BJ (cell line): ENCODE results near the gene PHRF1. TPM values are rescaled to one million over a fixed set of nuclear protein-coding genes. Genes with fewer than 3 reads are reported as not detected.

Source experiments
- CTCF ChIA-PET: fragments of 350-600 bp; formaldehyde crosslinking; extraction: SDS; loops from one replicate; lab custom pipeline; 2021; ENCODE audit warnings: antibody characterized with exemption, inconsistent platforms; lab: Yijun Ruan, JAX
- POLR2A ChIA-PET: fragments of 300-600 bp; sonication (Branson Sonifier 250); formaldehyde crosslinking; extraction: SDS; loops from one replicate; lab custom pipeline; 2021; ENCODE audit warnings: antibody characterized with exemption; lab: Charles Lee
- DNase-seq: peaks from one replicate; pipeline ENCODE4 v3.0.0-alpha.2; 2011; ENCODE audit warnings: low read depth
- H3K27me3 ChIP-seq: 2 replicates; pipeline ENCODE4 v1.6.0; 2011; ENCODE audit warnings: low read length; ENCODE audit not compliant: control insufficient read depth, insufficient read depth
- H3K36me3 ChIP-seq: 2 replicates; pipeline ENCODE4 v1.5.1; 2011; ENCODE audit warnings: low read length; ENCODE audit not compliant: control insufficient read depth, insufficient read depth
- H3K4me3 ChIP-seq: 2 replicates; pipeline ENCODE4 v1.5.1; 2011; ENCODE audit warnings: low read depth, mild to moderate bottlenecking, control low read depth, low read length
- CTCF ChIP-seq: IDR thresholded peaks from 2 replicates; pipeline ENCODE4 v1.5.1; 2011; ENCODE audit warnings: low read depth, mild to moderate bottlenecking, control low read depth, inconsistent platforms, low read length, moderate library complexity; ENCODE audit not compliant: insufficient read depth
- polyA plus RNA-seq: library from polyadenylated mRNA; depleted of rRNA; stranded (reverse); fragments of >200 nt; gene quantifications from 2 replicates; pipeline ENCODE4 v1.2.3, GENCODE V29; 2011

PHRF1 gene
- polyA plus RNA-seq, 1 experiment, result 10.7 TPM

- H3K4me3 ChIP-seq, result peak overlapping the region; percentile 16; the same call in 1 of the 2 replicates
- ChIA-PET POLR2A (no interaction called here), CTCF (no interaction called here)
- no peak for TF ChIP-seq CTCF
- peaks cover 3% of the 10 kb centered on the region; the same call in 1 of the 2 replicates for H3K27me3 ChIP-seq
- H3K36me3 ChIP-seq, result peaks cover 3% of the 10 kb centered on the region
- no peak for DNase-seq
These were observed 61.0 kb downstream of the PHRF1 start for GRCh38 chr11:637333-637592.

DNA sequence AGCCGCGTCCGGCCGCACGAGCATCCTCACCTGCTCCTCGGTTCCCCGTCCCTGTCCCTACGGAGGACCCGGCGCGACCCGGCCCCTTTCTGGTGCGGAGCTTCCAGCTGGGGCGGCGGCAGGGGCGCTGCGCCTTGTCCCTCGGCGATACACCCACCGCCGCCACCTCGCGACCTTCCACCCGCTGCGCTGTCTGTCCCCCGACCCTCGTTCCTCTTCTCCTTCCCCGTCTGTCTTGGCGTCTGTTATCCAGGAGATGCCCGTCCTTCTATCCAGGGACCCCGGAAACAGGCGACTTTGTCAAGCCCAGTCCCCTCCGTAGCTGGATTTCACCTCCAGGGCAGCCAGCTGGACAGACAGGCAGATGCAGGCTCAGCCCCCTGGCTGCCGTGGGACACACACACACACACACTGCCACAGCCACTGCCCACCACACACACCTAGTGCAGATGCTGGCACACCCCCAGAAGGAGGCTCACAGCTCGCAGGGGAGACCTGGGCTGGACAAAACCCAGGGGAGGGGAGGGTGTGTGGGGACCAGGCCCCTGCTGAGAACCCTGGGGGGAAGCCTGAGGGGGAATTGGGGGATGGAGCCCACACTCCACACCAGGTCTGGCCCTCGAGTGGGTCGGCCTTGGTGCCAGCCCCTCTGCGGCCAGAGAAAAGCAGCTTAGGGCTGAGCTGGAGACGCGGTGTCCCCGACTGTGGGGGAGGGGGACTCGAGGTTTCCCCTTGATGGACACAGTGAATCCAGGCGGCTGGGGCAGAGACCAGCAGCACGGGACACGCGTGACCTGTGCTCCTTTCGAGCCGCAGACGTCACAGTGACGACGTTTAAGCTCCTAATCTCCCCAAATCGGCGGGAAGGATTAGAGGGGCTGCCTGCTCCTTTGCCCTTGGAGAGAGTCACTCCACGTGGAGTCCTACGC, 61.6 kb downstream of the PHRF1 start:
- H3K4me3 ChIP-seq, result peak overlapping the region; percentile 16; the same call in 1 of the 2 replicates
- peaks cover 3% of the 10 kb centered on the region; the same call in 1 of the 2 replicates for H3K27me3 ChIP-seq
- TF ChIP-seq CTCF, result no peak
- POLR2A ChIA-PET, result no interaction called here
- H3K36me3 ChIP-seq, result peaks cover 3% of the 10 kb centered on the region
- no peak for DNase-seq
- CTCF ChIA-PET, result interaction anchor here (0.9 kb wide), 1 partner anchor 84 kb away, joined by 7 read pairs; no protein-coding TSS in a partner anchor

- no peak for TF ChIP-seq CTCF
- Histone ChIP-seq H3K27me3 (peaks cover 3% of the 10 kb centered on the region; the same call in 1 of the 2 replicates), H3K36me3 (peaks cover 3% of the 10 kb centered on the region), H3K4me3 (no peak overlapping the region)
- ChIA-PET POLR2A (no interaction called here), CTCF (interaction anchor here (0.9 kb wide), 1 partner anchor 85 kb away, joined by 7 read pairs; no protein-coding TSS in a partner anchor)
- DNase-seq, result no peak
These were observed 62.5 kb downstream of the PHRF1 start for GRCh38 chr11:638631-639331.

GRCh38 chr11:639332-639955, 63.2 kb downstream of the PHRF1 start:
- CTCF ChIA-PET, result no interaction called here
- POLR2A ChIA-PET, result no interaction called here
- peaks cover 3% of the 10 kb centered on the region; the same call in 1 of the 2 replicates for H3K27me3 ChIP-seq
- H3K4me3 ChIP-seq, result no peak overlapping the region
- peaks cover 6% of the 10 kb centered on the region for H3K36me3 ChIP-seq
- TF ChIP-seq CTCF, result no peak
- DNase-seq, result no peak
